ENCODE measurements around the gene EEIG2.
"Not testable (repeated sequence)": the region's sequence is repeated elsewhere in the genome, so short reads cannot be mapped to it uniquely, and the experiment has no call there.

The EEIG2 gene

GRCh38 chr1:108559215-108560186, at the start of gene EEIG2:
TSS of gene EEIG2 (plus strand) at chr1:108560100. CDS start at chr1:108560429, 329 bp downstream.
- in situ Hi-C loops (cut with HindIII; ENCODE audit: low sequenced_read_pairs), result no loop called here
- peak; percentile 59 for TF ChIP-seq CTCF (IDR thresholded peaks at IDR 0.05; ENCODE audit: low read depth, low read length)
- H3K4me3 ChIP-seq (ENCODE audit: low read depth, low read length), result peak within 1 kb of the TSS; percentile 75
- DNase-seq (ENCODE audit: low read depth, low spot score), result peak; percentile 90

DNA sequence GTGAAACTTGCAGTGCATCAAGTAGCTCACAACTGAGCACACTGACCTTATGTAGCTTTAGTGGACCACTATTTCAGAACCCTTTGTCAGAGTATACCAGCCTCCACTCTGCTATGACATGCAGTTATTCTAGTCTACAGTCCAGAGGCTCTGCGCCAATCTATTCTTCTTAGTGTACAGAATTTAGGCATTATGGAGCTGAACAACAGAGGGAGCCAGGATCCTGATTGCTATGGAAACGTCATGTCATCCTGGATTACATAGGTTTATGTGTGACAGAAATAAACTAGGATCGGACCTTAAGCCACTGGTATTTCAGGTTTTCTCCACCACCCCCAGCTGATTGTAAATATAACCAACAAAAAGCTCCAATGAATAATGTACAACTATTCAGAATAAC, 48.1 kb upstream of the EEIG2 start:
- no peak for DNase-seq (ENCODE audit: low read depth, low spot score)
- in situ Hi-C loops (cut with HindIII; ENCODE audit: low sequenced_read_pairs), result no loop called here
- no peak for TF ChIP-seq CTCF (IDR thresholded peaks at IDR 0.05; ENCODE audit: low read depth, low read length)
- H3K4me3 ChIP-seq (ENCODE audit: low read depth, low read length), result no peak overlapping the region

GRCh38 chr1:108512239-108513043, 47.5 kb upstream of the EEIG2 start:
- in situ Hi-C loops (cut with HindIII; ENCODE audit: low sequenced_read_pairs), result no loop called here
- peak; percentile 37 for DNase-seq (ENCODE audit: low read depth, low spot score)
- TF ChIP-seq CTCF (IDR thresholded peaks at IDR 0.05; ENCODE audit: low read depth, low read length), result peak; percentile 75
- no peak overlapping the region for H3K4me3 ChIP-seq (ENCODE audit: low read depth, low read length)

DNA sequence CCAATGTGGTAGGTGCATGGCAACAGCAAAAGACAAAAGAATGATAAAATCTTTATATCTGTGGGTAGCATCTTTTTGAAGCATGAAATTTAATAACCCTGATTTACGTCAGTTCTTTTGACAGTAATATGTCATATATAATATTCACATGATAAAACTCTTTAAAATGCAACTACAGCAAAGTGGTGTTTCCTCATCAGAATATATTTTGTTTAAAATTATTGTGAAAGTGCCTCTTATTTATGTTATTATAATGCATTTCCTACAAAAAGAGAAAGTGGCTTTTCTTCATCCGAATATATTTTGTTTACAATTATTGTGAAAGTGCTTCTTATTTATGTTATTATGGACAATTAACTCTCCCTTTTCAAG, 46.9 kb upstream of the EEIG2 start:
- no peak overlapping the region for H3K4me3 ChIP-seq (ENCODE audit: low read depth, low read length)
- in situ Hi-C loops (cut with HindIII; ENCODE audit: low sequenced_read_pairs), result no loop called here
- no peak for TF ChIP-seq CTCF (IDR thresholded peaks at IDR 0.05; ENCODE audit: low read depth, low read length)
- DNase-seq (ENCODE audit: low read depth, low spot score), result no peak

DNA sequence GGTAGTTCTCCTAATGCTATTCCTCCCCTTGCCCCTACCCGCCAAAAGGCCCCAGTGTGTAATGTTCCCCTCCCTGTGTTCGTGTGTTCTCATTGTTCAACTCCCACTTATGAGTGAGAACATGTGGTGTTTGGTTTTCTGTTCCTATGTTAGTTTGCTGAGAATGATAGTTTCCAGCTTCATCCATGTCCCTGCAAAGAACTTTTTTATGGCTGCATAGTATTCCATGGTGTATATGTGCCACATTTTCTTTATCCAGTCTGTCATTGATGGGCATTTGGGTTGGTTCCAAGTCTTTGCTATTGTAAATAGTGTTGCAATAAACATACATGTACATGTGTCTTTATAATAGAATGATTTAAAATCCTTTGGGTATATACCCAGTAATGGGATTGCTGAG, 46.0 kb upstream of the EEIG2 start:
- in situ Hi-C loops (cut with HindIII; ENCODE audit: low sequenced_read_pairs); DNase-seq (ENCODE audit: low read depth, low spot score); H3K4me3 ChIP-seq (ENCODE audit: low read depth, low read length): not testable (repeated sequence)

- in situ Hi-C loops (cut with HindIII; ENCODE audit: low sequenced_read_pairs); H3K4me3 ChIP-seq (ENCODE audit: low read depth, low read length); DNase-seq (ENCODE audit: low read depth, low spot score): not testable (repeated sequence)
These were observed 42.5 kb upstream of the EEIG2 start for GRCh38 chr1:108517301-108517897.

GRCh38 chr1:108521990-108522393, 37.9 kb upstream of the EEIG2 start:
- no peak for TF ChIP-seq CTCF (IDR thresholded peaks at IDR 0.05; ENCODE audit: low read depth, low read length)
- H3K4me3 ChIP-seq (ENCODE audit: low read depth, low read length), result no peak overlapping the region
- in situ Hi-C loops (cut with HindIII; ENCODE audit: low sequenced_read_pairs), result no loop called here
- no peak for DNase-seq (ENCODE audit: low read depth, low spot score)

Measured in astrocyte of the spinal cord (primary cell).